Tibial artery (tissue), 4 donors: ENCODE results near the gene ORC6.

ENCODE experiments used
- DNase-seq, 2 donors: peaks; one replicate each; pipeline ENCODE4 v3.0.0-alpha.2; 2019
- H3K27ac ChIP-seq, 2 donors: fragments of 200-600 bp; sonication (generic) in 1 of 2; 1 replicate in 1 of 2; 2 replicates in 1 of 2; pipeline ENCODE4 v1.5.1; 2018 to 2019; ENCODE audit warnings: mild to moderate bottlenecking in 1 of 2
- H3K27me3 ChIP-seq, 2 donors: fragments of 200-600 bp; sonication (generic) in 1 of 2; one replicate each; pipeline versions ENCODE4 v1.5.1 to v1.6.0; 2016 to 2019
- H3K36me3 ChIP-seq, 3 donors: fragments of 200-600 bp; sonication (generic) in 2 of 3; one replicate each; pipeline ENCODE4 v1.5.1; 2016 to 2019; ENCODE audit warnings: mild to moderate bottlenecking in 2 of 3
- H3K4me1 ChIP-seq, 4 donors: fragments of 200-600 bp; sonication (generic) in 2 of 4; 1 replicate in 3 of 4; 2 replicates in 1 of 4; pipeline ENCODE4 v1.5.1; 2016 to 2019
- H3K4me3 ChIP-seq, 2 donors: fragments of 200-600 bp; sonication (generic) in 1 of 2; 1 replicate in 1 of 2; 2 replicates in 1 of 2; pipeline ENCODE4 v1.5.1; 2018 to 2019; ENCODE audit warnings: mild to moderate bottlenecking in 2 of 2
- H3K9me3 ChIP-seq, 3 donors: fragments of 200-600 bp; sonication (generic) in 1 of 3; one replicate each; pipeline ENCODE4 v1.5.1; 2016 to 2019
- intact Hi-C: fragments of 100-400 bp; cut with DNase I; formaldehyde crosslinking; loops from one replicate; pipeline ENCODE4 v1.15.0; 2023; ENCODE audit warnings: low total_unique reads
- TF ChIP-seq, protein P1 (sequence below), 2 experiments: fragments of 200-600 bp in 1 of 2; fragments of 450-650 bp in 1 of 2; IDR thresholded peaks; one replicate each; pipeline ENCODE4 v1.5.1; 2017 to 2019; ENCODE audit warnings: antibody characterized with exemption in 2 of 2, mild to moderate bottlenecking in 1 of 2, moderate library complexity in 1 of 2

ORC6 gene

DNA sequence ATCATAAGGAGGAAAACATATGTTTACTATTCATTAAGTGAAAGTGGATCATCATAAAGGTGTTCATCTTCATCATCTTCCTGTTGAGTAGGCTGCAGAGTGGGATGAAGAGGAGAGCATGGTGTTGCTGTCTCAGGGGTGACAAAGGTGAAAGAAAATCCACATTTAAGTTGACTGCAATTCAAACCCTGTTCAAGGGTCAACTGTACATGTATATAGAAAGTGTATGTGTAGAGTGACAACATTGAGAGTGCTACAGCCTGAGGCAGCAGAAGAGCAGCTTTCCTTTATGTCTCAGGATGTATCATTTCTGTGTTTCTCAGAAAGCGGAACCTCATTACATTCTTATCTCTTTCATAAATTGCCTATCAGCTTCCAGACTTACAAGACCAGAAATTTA lies 17.2 kb downstream of the ORC6 start:
- Histone ChIP-seq H3K36me3 (no peaks in the 10 kb centered on the region), H3K4me3 (no peak overlapping the region), H3K4me1 (no peaks in the 10 kb centered on the region), H3K9me3 (no peaks in the 10 kb centered on the region), H3K27me3 (no peaks in the 10 kb centered on the region), H3K27ac (no peak overlapping the region)
- intact Hi-C loops, result no loop called here
- TF ChIP-seq, protein P1, sequence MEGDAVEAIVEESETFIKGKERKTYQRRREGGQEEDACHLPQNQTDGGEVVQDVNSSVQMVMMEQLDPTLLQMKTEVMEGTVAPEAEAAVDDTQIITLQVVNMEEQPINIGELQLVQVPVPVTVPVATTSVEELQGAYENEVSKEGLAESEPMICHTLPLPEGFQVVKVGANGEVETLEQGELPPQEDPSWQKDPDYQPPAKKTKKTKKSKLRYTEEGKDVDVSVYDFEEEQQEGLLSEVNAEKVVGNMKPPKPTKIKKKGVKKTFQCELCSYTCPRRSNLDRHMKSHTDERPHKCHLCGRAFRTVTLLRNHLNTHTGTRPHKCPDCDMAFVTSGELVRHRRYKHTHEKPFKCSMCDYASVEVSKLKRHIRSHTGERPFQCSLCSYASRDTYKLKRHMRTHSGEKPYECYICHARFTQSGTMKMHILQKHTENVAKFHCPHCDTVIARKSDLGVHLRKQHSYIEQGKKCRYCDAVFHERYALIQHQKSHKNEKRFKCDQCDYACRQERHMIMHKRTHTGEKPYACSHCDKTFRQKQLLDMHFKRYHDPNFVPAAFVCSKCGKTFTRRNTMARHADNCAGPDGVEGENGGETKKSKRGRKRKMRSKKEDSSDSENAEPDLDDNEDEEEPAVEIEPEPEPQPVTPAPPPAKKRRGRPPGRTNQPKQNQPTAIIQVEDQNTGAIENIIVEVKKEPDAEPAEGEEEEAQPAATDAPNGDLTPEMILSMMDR (IDR thresholded peaks at IDR 0.05), result no peak
- DNase-seq, result no peak

DNA sequence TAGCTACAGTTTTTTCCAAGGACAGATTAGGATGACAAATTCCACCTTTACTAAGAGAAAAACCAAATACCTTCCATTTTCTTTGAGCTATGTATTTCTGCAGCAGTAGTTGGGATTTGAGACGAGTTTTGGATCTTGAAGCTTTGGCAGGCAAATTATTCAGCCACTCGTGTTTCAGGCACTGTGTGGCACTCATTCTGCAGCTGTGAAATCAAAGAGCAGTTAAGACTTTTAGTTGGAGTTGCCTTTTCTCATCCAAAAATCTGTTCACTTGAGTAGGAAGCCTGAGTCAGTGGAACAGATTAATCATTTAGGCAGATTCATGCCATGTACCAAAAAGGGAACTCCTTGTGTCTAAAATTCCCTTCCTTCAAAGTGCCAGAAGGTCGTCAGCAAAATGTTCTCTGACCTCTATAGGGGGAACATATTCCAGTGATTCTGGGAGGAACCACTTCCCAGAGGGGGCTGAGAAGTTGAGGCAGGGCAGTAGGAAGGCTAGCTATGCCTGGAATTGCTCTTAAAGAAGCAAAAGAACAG lies 20.1 kb downstream of the ORC6 start:
- Histone ChIP-seq H3K27me3 (no peaks in the 10 kb centered on the region), H3K36me3 (no peaks in the 10 kb centered on the region), H3K27ac (no peak overlapping the region), H3K4me3 (no peak overlapping the region), H3K4me1 (no peaks in the 10 kb centered on the region), H3K9me3 (no peaks in the 10 kb centered on the region)
- no peak for DNase-seq
- TF ChIP-seq, protein P1 (IDR thresholded peaks at IDR 0.05), result no peak
- intact Hi-C loops, result no loop called here

DNA sequence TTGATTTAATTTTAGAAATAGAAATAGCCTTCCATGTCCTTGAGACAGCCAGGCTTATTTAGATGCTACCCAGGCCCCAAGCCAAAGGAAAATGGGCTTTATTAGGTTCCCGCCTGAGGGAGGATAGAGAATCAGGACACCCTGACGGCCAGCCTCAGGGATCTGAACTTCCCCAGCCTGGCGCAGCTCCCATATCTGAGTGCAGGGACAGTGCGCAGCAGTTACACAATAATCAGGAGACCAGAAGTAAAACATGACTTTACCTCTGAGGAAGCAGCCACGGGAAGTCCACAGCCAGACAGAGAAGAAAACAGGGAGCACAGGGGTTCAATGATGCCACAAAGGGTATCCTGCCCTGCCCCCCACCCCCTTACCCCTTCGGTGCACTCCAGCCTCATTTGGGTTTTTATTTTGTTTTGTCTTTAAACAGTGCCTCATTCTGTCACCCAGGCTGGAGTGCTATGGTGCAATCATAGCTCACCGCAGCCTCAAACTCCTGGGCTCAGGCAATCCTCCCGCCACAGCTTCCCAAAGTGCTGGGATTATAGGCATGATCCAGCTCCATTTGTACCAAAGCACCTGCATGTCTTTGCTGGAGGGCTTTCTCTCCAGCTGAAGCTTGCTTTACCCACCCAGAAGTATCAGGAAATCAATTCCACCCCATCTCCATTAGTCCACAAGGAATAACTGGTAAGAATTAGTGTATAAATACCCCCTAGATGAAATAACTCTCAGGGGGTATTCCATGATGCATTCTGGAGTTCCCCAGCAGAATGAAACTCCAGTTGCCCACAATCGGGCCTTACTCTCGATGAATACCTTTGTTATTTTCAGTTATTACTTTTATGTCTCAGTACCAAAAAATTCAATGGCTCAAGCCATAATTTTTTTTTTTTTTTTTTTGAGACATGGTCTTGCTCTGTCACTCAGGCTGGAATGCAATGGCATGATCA lies 21.9 kb downstream of the ORC6 start:
- H3K27ac ChIP-seq, result no peak overlapping the region
- peak in 1 of 2 donors; percentile 52 for DNase-seq
- intact Hi-C loops, result no loop called here

DNA sequence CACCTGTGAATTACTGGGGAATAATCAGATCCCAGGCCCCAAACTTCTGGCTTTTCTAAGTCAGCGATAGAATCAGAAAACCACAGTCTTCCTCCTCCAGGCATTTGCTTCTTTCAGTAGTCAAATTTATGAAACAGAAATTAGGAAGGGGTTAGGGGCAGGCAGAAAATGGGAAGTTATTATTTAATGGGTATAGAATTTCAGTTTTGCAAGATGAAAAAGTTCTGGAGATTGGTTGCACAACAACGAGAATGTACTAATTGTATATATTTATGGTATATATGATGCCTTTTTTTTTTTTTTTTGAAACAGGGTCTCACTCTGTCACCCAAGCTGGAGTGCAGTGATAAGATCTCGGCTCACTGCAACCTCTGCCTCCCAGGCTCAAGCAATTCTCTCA lies 23.5 kb downstream of the ORC6 start:
- TF ChIP-seq, protein P1 (IDR thresholded peaks at IDR 0.05), result no peak
- no peak overlapping the region for H3K27ac ChIP-seq

More for the DNA sequence above, 21.9 kb downstream of the ORC6 start:
- Histone ChIP-seq H3K4me3 (no peak overlapping the region), H3K9me3 (no peaks in the 10 kb centered on the region), H3K4me1 (no peaks in the 10 kb centered on the region), H3K36me3 (no peaks in the 10 kb centered on the region), H3K27me3 (no peaks in the 10 kb centered on the region)
- TF ChIP-seq, protein P1 (IDR thresholded peaks at IDR 0.05), result no peak

DNA sequence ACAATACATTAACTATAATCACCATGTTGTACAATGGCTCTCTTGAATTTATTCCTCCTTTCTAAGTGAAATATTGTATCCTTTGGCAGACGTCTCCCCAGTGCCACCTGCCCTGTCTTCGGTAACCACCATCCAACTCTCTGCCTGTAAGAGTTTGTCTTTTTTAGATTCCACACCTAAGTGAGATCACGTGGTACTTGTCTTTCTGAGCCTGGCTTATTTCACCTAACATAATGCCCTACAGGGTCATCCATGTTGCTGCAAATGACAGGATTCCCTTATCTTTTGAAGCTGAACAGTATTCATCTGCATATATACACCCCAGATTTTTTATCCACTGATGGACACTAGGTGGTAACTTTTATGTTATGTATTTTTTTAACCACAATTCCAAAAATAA lies 24.2 kb downstream of the ORC6 start:
- intact Hi-C loops, result no loop called here
- DNase-seq, result no peak
- no peak overlapping the region for H3K27ac ChIP-seq
- TF ChIP-seq, protein P1 (IDR thresholded peaks at IDR 0.05), result no peak
- H3K4me1 ChIP-seq, result no peaks in the 10 kb centered on the region
- no peaks in the 10 kb centered on the region for H3K9me3 ChIP-seq
- H3K4me3 ChIP-seq, result no peak overlapping the region
- H3K36me3 ChIP-seq, result no peaks in the 10 kb centered on the region
- no peaks in the 10 kb centered on the region for H3K27me3 ChIP-seq

More for the DNA sequence above, 23.5 kb downstream of the ORC6 start:
- Histone ChIP-seq H3K9me3 (no peaks in the 10 kb centered on the region), H3K4me3 (no peak overlapping the region), H3K27me3 (no peaks in the 10 kb centered on the region), H3K36me3 (no peaks in the 10 kb centered on the region), H3K4me1 (no peaks in the 10 kb centered on the region)
- intact Hi-C loops, result no loop called here
- DNase-seq, result no peak
